SK-N-SH treated with all-trans-retinoic acid at 6 μM for 48 hours (cell line): ENCODE results near the gene RPL39L.

Source experiments
- ATAC-seq: fragments of 200-7000 bp; cut with Tn5 transposase; 3 replicates; pipeline ENCODE4 v1.9.1; 2020; ENCODE audit warnings: mild to moderate bottlenecking, moderate library complexity
- ARNTL ChIP-seq: fragments of 450-650 bp; formaldehyde crosslinking; IDR thresholded peaks from 2 replicates; pipeline ENCODE4 v1.5.0; 2020; ENCODE audit warnings: low read depth, mild to moderate bottlenecking, moderate library complexity, borderline replicate concordance
- BACH2 ChIP-seq: fragments of 250-450 bp; sonication (Bioruptor Pico); IDR thresholded peaks from 2 replicates; pipeline ENCODE4 v1.9.0; 2021; ENCODE audit warnings: mild to moderate bottlenecking, borderline replicate concordance
- CREB5 ChIP-seq: fragments of 250-450 bp; sonication (Bioruptor Pico); IDR thresholded peaks from 2 replicates; pipeline ENCODE4 v1.5.1; 2020; ENCODE audit warnings: low read depth, mild to moderate bottlenecking, moderate library complexity
- CSDC2 ChIP-seq: fragments of 250-450 bp; sonication (Bioruptor Pico); IDR thresholded peaks from 2 replicates; pipeline ENCODE4 v1.5.0; 2020; ENCODE audit warnings: mild to moderate bottlenecking, moderate library complexity
- ESRRG ChIP-seq: fragments of 250-450 bp; sonication (Bioruptor Pico); IDR thresholded peaks from 2 replicates; pipeline ENCODE4 v1.6.1; 2021; ENCODE audit warnings: mild to moderate bottlenecking
- GLIS3 ChIP-seq: fragments of 250-450 bp; sonication (Bioruptor Pico); IDR thresholded peaks from 2 replicates; pipeline ENCODE4 v1.5.0; 2020; ENCODE audit warnings: mild to moderate bottlenecking, moderate library complexity
- ISL1 ChIP-seq: fragments of 250-450 bp; sonication (Bioruptor Pico); IDR thresholded peaks from 2 replicates; pipeline ENCODE4 v2.1.2; 2022; ENCODE audit warnings: mild to moderate bottlenecking, moderate library complexity
- OSR1 ChIP-seq: fragments of 250-450 bp; sonication (Bioruptor Pico); IDR thresholded peaks from 2 replicates; pipeline ENCODE4 v1.8.0; 2022; ENCODE audit warnings: moderate library complexity, mild to moderate bottlenecking, inconsistent platforms
- POU6F1 ChIP-seq: fragments of 250-450 bp; sonication (Bioruptor Pico); IDR thresholded peaks from 2 replicates; pipeline ENCODE4 v1.8.0; 2021; ENCODE audit warnings: low read depth, mild to moderate bottlenecking, moderate library complexity, borderline replicate concordance
- PPARA ChIP-seq: fragments of 250-450 bp; sonication (Bioruptor Pico); IDR thresholded peaks from 2 replicates; pipeline ENCODE4 v1.5.0; 2020; ENCODE audit warnings: mild to moderate bottlenecking, borderline replicate concordance
- RARB ChIP-seq: fragments of 250-450 bp; sonication (Bioruptor Pico); IDR thresholded peaks from 2 replicates; pipeline ENCODE4 v1.8.0; 2021; ENCODE audit warnings: mild to moderate bottlenecking, moderate library complexity
- SNAI2 ChIP-seq: fragments of 250-450 bp; sonication (Bioruptor Pico); IDR thresholded peaks from 2 replicates; pipeline ENCODE4 v1.5.0; 2020; ENCODE audit warnings: mild to moderate bottlenecking, moderate library complexity
- TCF4 ChIP-seq: fragments of 250-450 bp; sonication (Bioruptor Pico); IDR thresholded peaks from 2 replicates; pipeline ENCODE4 v1.8.0; 2021; ENCODE audit warnings: mild to moderate bottlenecking, moderate library complexity, borderline replicate concordance
- TOX ChIP-seq: fragments of 250-450 bp; sonication (Bioruptor Pico); IDR thresholded peaks from 2 replicates; pipeline ENCODE4 v1.8.0; 2021; ENCODE audit warnings: mild to moderate bottlenecking, moderate library complexity, borderline replicate concordance
- ZC3H10 ChIP-seq: fragments of 250-450 bp; sonication (Bioruptor Pico); IDR thresholded peaks from 2 replicates; pipeline ENCODE4 v1.5.1; 2021; ENCODE audit warnings: mild to moderate bottlenecking, moderate library complexity
- ZFP30 ChIP-seq: fragments of 450-650 bp; formaldehyde crosslinking; IDR thresholded peaks from 2 replicates; pipeline ENCODE4 v1.5.0; 2022; ENCODE audit warnings: mild to moderate bottlenecking, moderate library complexity
- ZNF70 ChIP-seq: fragments of 450-650 bp; formaldehyde crosslinking; IDR thresholded peaks from 2 replicates; pipeline ENCODE4 v1.5.0; 2020; ENCODE audit warnings: mild to moderate bottlenecking, moderate library complexity
- ZNF8 ChIP-seq: fragments of 450-650 bp; formaldehyde crosslinking; IDR thresholded peaks from 2 replicates; pipeline ENCODE4 v1.5.0; 2020; ENCODE audit warnings: mild to moderate bottlenecking, moderate library complexity
- TF ChIP-seq, protein P1 (sequence below): fragments of 250-450 bp; sonication (Bioruptor Pico); IDR thresholded peaks from 2 replicates; pipeline ENCODE4 v1.8.0; 2020; ENCODE audit warnings: mild to moderate bottlenecking, moderate library complexity, borderline replicate concordance
- TF ChIP-seq, protein P2 (sequence below): fragments of 250-450 bp; sonication (Bioruptor Pico); IDR thresholded peaks from 2 replicates; pipeline ENCODE4 v1.5.0; 2020; ENCODE audit warnings: mild to moderate bottlenecking, moderate library complexity

The RPL39L gene

GRCh38 chr3:187166750-187167149, 27.5 kb upstream of the RPL39L start:
- no peak for ATAC-seq
- no peak for TF ChIP-seq ESRRG (CRISPR knock-in tag)
- no peak for TF ChIP-seq ARNTL (CRISPR knock-in tag)
- TF ChIP-seq CSDC2 (CRISPR knock-in tag) = no peak

DNA sequence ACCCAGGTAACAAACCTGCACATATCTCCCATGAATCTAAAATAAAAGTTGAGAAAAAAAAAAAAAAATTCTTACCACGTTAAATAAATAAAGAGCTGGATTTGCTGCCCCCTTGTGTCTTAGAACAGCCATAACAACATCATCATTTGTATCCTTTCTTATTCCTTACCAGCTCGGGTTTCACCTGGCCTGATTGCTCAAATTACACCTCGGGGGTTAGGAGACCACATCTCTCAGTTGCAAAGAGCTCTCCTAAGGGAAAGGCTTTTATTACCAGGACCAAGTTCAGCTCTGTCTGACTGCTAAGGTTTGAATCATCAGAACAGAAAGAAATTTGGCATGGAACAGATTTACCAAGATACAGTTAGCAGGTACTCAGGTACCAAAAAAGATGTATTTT, 25.8 kb upstream of the RPL39L start:
- TF ChIP-seq PPARA (CRISPR knock-in tag) = no peak
- TF ChIP-seq ZNF8 = no peak
- no peak for TF ChIP-seq TCF4 (CRISPR knock-in tag)
- no peak for TF ChIP-seq ZFP30 (CRISPR knock-in tag)
- TF ChIP-seq ISL1 (CRISPR knock-in tag) = no peak
- TF ChIP-seq, protein P1, sequence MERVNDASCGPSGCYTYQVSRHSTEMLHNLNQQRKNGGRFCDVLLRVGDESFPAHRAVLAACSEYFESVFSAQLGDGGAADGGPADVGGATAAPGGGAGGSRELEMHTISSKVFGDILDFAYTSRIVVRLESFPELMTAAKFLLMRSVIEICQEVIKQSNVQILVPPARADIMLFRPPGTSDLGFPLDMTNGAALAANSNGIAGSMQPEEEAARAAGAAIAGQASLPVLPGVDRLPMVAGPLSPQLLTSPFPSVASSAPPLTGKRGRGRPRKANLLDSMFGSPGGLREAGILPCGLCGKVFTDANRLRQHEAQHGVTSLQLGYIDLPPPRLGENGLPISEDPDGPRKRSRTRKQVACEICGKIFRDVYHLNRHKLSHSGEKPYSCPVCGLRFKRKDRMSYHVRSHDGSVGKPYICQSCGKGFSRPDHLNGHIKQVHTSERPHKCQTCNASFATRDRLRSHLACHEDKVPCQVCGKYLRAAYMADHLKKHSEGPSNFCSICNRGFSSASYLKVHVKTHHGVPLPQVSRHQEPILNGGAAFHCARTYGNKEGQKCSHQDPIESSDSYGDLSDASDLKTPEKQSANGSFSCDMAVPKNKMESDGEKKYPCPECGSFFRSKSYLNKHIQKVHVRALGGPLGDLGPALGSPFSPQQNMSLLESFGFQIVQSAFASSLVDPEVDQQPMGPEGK (CRISPR knock-in tag) = no peak
- TF ChIP-seq RARB = no peak
- TF ChIP-seq OSR1 (CRISPR knock-in tag) = no peak
- no peak for TF ChIP-seq CREB5
- peak; percentile 77 for ATAC-seq

DNA sequence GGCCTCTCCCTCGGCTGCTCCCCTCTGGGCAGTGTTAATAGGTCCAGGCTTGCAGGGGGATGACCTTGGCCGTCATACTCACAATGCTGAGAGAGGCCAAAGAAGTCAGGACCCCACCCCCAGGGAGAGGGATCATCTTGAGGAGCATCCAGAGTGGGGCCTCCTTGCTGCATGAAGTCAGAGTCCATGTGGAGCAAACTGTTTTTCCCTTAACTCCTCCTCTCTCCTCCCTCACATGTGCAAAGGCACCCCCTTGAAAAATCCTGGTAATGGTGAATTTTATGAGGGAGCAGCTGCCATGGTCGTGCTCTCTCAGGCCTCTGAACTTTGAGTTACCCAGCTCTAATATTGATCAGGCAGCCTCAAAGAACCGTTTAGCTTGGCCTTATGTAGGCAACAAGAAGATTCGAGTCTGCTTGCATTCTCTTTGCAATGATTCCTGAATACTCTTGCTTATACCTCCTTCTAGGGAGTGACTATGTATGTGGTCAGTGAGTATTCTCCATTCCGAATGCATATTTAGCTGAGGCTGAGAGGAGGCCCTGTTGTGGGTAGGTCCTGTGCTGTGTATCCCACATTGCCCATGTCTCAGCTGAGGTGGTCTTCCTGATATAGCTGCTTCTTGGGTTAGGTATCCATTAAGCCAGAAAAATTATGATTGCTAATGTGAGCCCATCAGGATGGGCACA, 23.1 kb upstream of the RPL39L start:
- TF ChIP-seq CREB5 (no peak), OSR1 (CRISPR knock-in tag) (no peak), ISL1 (CRISPR knock-in tag) (no peak), POU6F1 (CRISPR knock-in tag) (no peak), TOX (CRISPR knock-in tag) (no peak), SNAI2 (CRISPR knock-in tag) (no peak), BACH2 (CRISPR knock-in tag) (no peak), GLIS3 (CRISPR knock-in tag) (no peak), ARNTL (CRISPR knock-in tag) (no peak)

GRCh38 chr3:187161556-187161955, 22.3 kb upstream of the RPL39L start:
- TF ChIP-seq ZNF8 = no peak
- TF ChIP-seq ZFP30 (CRISPR knock-in tag) = no peak
- TF ChIP-seq, protein P2, sequence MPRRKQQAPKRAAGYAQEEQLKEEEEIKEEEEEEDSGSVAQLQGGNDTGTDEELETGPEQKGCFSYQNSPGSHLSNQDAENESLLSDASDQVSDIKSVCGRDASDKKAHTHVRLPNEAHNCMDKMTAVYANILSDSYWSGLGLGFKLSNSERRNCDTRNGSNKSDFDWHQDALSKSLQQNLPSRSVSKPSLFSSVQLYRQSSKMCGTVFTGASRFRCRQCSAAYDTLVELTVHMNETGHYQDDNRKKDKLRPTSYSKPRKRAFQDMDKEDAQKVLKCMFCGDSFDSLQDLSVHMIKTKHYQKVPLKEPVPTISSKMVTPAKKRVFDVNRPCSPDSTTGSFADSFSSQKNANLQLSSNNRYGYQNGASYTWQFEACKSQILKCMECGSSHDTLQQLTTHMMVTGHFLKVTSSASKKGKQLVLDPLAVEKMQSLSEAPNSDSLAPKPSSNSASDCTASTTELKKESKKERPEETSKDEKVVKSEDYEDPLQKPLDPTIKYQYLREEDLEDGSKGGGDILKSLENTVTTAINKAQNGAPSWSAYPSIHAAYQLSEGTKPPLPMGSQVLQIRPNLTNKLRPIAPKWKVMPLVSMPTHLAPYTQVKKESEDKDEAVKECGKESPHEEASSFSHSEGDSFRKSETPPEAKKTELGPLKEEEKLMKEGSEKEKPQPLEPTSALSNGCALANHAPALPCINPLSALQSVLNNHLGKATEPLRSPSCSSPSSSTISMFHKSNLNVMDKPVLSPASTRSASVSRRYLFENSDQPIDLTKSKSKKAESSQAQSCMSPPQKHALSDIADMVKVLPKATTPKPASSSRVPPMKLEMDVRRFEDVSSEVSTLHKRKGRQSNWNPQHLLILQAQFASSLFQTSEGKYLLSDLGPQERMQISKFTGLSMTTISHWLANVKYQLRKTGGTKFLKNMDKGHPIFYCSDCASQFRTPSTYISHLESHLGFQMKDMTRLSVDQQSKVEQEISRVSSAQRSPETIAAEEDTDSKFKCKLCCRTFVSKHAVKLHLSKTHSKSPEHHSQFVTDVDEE (CRISPR knock-in tag) = no peak
- no peak for TF ChIP-seq ZC3H10
- no peak for TF ChIP-seq ESRRG (CRISPR knock-in tag)
- TF ChIP-seq ZNF70 = no peak
- no peak for TF ChIP-seq OSR1 (CRISPR knock-in tag)

More for the DNA sequence above, 23.1 kb upstream of the RPL39L start:
- no peak for ATAC-seq

More at GRCh38 chr3:187161556-187161955, 22.3 kb upstream of the RPL39L start:
- ATAC-seq = no peak
